Renal cortical epithelial cell (primary cell): ENCODE results near the gene LURAP1L. TPM values are rescaled to one million over a fixed set of nuclear protein-coding genes. Genes with fewer than 3 reads are reported as not detected.
A peak's percentile ranks its signal among the peaks of the same experiment; 100 is the strongest.

ENCODE experiments used
- DNase-seq: peaks from one replicate; pipeline ENCODE4 v3.0.0-alpha.2; 2011; ENCODE audit warnings: low read depth
- total RNA-seq: library from RNA; depleted of rRNA; stranded (reverse); fragments of >200 nt; gene quantifications from 2 replicates; pipeline ENCODE4 v1.2.3, GENCODE V29; 2014

Gene LURAP1L
- total RNA-seq, 1 donor from 2014 or later: 7.3 TPM

- peak; percentile 74 for DNase-seq
These were observed 2.6 kb downstream of the LURAP1L start for GRCh38 chr9:12777121-12778022.

GRCh38 chr9:12778389-12778788, 3.6 kb downstream of the LURAP1L start:
- peak; percentile 14 for DNase-seq

GRCh38 chr9:12781226-12781733, 6.5 kb downstream of the LURAP1L start:
- peak; percentile 47 for DNase-seq

GRCh38 chr9:12783767-12784460, 9.1 kb downstream of the LURAP1L start:
- DNase-seq: no peak

GRCh38 chr9:12784461-12785259, 9.8 kb downstream of the LURAP1L start:
- peak; percentile 100 for DNase-seq

- DNase-seq: peak; percentile 92
These were observed 10.5 kb downstream of the LURAP1L start for GRCh38 chr9:12785260-12785770.

GRCh38 chr9:12785941-12786340, 11.1 kb downstream of the LURAP1L start:
- DNase-seq: peak; percentile 9

GRCh38 chr9:12790001-12790400, 15.2 kb downstream of the LURAP1L start:
- no peak for DNase-seq

GRCh38 chr9:12790883-12791282, 16.1 kb downstream of the LURAP1L start:
- no peak for DNase-seq

- no peak for DNase-seq
These were observed 19.4 kb downstream of the LURAP1L start for GRCh38 chr9:12794101-12794799.

GRCh38 chr9:12796601-12797000, 21.8 kb downstream of the LURAP1L start:
- DNase-seq: no peak

GRCh38 chr9:12797037-12797436, 22.2 kb downstream of the LURAP1L start:
- no peak for DNase-seq

- no peak for DNase-seq
These were observed 23.4 kb downstream of the LURAP1L start for GRCh38 chr9:12798066-12798770.

- no peak for DNase-seq
These were observed 26.4 kb downstream of the LURAP1L start for GRCh38 chr9:12801187-12801586.

GRCh38 chr9:12801663-12802062, 26.8 kb downstream of the LURAP1L start:
- no peak for DNase-seq

GRCh38 chr9:12802093-12802492, 27.3 kb downstream of the LURAP1L start:
- no peak for DNase-seq

- DNase-seq: no peak
These were observed 33.7 kb downstream of the LURAP1L start for GRCh38 chr9:12808569-12808968.

GRCh38 chr9:12809720-12810119, 34.9 kb downstream of the LURAP1L start:
- DNase-seq: no peak

GRCh38 chr9:12811935-12812334, 37.1 kb downstream of the LURAP1L start:
- DNase-seq: no peak

GRCh38 chr9:12812710-12813109, 37.9 kb downstream of the LURAP1L start:
- no peak for DNase-seq
